ENCODE measurements around the gene CGREF1.
"Not testable (repeated sequence)": the region's sequence is repeated elsewhere in the genome, so short reads cannot be mapped to it uniquely, and the experiment has no call there.

Gene CGREF1

DNA sequence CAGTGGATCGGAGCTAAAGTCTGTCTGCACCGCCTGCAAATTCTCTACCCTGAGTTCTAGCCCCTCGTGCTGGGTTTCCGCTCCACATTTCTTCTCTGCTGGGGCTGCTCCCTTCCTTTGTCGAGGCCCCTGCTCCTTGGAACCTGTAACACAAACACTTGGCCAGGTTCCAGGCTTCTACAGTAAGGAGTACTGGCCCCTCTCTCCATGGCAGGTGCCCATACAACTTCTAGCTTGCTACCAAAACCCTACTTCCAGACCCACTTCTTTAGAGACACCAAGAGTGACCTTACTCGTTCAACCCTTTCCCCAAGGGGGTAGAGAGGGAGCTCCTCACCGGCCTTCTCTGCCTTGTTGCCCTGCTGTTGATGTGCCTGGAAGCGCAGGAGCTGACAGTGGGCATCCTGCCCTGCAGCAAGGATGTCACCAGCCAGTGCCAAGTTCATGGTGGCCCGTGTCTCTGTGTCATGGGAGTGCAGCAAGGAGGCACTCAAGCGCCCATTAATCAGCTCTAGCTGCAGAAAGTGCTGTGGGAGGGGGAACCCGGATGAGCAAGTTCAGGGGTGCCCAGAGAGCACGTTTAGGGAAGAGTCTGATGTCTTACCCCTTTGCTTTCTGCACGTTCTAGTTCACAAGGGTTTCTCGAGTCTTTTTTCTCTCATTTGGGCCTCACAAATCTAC lies 14.4 kb upstream of the CGREF1 start:
- peaks cover 8% of the 10 kb centered on the region for H3K36me3 ChIP-seq (ENCODE audit: insufficient read depth, low read length)

DNA sequence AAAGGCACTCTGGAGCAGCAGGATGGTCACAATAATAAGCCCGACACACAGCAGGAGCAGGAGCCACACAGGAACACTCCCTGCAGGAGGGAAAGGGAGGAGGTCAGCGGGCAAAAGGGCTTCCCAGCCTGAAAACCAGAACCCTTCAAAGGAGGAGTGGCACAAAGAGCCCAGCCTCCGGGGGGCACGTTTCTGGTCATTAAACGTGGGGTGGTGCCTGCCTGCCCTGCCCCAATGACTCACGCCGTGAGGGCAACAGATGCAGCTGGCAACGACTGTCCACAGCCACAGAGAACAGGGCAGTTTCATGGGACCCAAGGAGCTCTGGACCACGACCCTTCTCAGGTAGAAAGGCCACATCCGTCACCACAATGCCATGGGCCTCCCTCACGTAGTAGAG lies 12.5 kb upstream of the CGREF1 start:
- peaks cover 6% of the 10 kb centered on the region; the same call in 1 of the 2 replicates for H3K4me1 ChIP-seq (ENCODE audit: insufficient read depth, low read length)
- H3K9ac ChIP-seq (ENCODE audit: low read depth, low read length), result no peak overlapping the region
- no peaks in the 10 kb centered on the region for H3K9me3 ChIP-seq (ENCODE audit: control insufficient read depth, insufficient read depth, low read length)
- peaks cover 8% of the 10 kb centered on the region for H3K36me3 ChIP-seq (ENCODE audit: insufficient read depth, low read length)

More for the DNA sequence above, 14.4 kb upstream of the CGREF1 start:
- peak overlapping the region; percentile 96 for H3K9ac ChIP-seq (ENCODE audit: low read depth, low read length)
- no peaks in the 10 kb centered on the region for H3K9me3 ChIP-seq (ENCODE audit: control insufficient read depth, insufficient read depth, low read length)
- peaks cover 6% of the 10 kb centered on the region; the same call in 1 of the 2 replicates for H3K4me1 ChIP-seq (ENCODE audit: insufficient read depth, low read length)

DNA sequence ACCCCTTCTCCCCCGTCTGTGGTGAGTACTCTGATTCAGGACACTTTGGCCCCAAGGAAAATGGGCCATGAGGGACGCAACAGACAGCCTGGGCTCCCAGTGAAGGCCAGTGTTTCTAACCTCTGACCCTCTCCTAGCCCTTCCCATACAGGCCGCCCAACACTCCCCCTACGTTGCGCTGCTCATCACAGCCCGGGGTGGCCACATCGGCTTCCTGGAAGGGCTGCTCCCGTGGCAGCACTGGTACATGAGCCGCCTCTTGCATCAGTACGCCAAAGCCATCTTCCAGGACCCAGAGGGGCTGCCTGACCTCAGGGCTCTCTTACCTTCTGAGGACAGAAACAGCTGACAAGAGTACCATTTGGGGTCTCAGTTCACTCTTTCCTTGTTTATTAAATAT lies 11.5 kb upstream of the CGREF1 start:
- Histone ChIP-seq H3K4me1 (ENCODE audit: insufficient read depth, low read length) (peaks cover 6% of the 10 kb centered on the region; the same call in 1 of the 2 replicates), H3K9me3 (ENCODE audit: control insufficient read depth, insufficient read depth, low read length) (no peaks in the 10 kb centered on the region), H3K36me3 (ENCODE audit: insufficient read depth, low read length) (peaks cover 8% of the 10 kb centered on the region), H3K9ac (ENCODE audit: low read depth, low read length) (no peak overlapping the region)

DNA sequence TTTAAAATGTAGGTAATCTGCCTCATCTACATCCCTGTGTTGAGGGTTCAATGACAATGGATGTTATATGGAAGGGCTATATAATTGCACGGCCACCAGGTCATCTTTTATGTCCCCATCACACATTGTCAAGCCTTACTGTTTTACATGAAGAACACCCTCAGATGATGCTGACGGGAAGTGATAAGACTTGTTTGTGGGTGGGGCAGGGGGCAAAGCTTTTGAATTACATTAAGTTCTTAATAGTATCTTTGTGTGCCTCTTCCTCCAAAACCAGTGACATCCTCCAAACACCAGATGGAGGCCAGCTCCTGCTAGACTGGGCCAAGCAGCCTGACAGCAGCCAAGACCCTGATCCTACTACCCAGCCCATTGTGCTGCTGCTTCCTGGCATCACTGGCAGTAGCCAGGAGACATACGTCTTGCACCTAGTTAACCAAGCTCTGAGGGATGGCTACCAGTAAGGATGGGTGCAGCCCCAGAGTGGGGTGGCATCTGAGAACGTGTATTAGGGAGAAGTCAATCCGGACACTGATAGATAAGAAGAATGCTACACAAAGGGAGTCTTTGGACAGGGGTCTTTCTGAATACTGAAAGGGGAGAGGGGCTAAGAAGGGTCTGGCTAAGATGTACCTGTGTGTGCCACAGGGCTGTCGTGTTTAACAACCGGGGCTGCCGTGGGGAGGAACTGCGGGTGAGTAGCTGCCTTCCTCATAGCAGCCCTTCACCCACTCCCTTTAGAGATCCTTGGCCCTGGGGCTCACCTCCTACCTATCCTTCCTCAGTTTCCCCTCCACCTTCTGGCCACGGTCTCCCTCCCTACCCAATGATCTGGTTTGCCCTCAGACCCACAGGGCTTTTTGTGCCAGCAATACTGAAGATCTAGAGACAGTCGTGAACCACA lies 10.0 kb upstream of the CGREF1 start:
- Histone ChIP-seq H3K4me1 (ENCODE audit: insufficient read depth, low read length) (peaks cover 10% of the 10 kb centered on the region; the same call in 1 of the 2 replicates), H3K9ac (ENCODE audit: low read depth, low read length) (no peak overlapping the region), H3K36me3 (ENCODE audit: insufficient read depth, low read length) (peaks cover 8% of the 10 kb centered on the region), H3K9me3 (ENCODE audit: control insufficient read depth, insufficient read depth, low read length) (no peaks in the 10 kb centered on the region)

DNA sequence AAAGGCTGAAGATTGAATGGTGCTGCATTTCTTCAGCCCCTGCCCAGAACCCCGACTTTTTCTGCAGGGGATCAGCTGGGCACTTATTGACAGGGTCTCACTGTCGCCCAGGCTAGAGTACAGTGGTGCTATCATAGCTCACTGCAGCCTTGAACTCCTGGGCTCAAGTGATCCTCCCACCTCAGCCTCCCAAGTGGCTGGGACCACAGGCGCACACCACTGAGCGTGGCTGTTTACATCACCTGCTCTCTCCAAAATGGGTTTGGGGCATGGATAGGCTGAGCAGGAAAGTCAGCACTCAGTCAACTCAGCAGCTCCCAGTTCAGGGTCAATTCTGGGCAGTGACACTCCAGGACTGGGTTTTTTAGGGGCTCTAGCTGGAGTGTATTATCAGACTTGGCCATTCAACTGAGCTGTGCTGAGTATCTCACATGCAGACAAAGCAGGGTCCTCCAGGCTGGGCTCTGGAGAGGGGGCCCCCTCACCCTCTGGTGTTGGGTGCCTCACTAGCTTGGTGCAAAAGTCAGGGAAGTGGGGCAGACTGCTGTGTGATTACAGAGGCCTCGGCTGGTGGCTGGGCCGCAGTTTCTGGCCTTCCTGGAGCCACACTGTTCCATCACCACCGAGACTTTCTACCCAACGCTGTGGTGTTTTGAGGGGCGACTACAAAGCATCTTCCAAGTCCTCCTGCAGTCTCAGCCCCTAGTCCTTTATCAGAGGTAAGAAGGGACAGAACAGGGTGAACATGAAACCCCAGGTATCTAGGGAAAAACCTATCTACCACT lies 9.1 kb upstream of the CGREF1 start:
- Histone ChIP-seq H3K4me1 (ENCODE audit: insufficient read depth, low read length) (peaks cover 7% of the 10 kb centered on the region; the same call in 1 of the 2 replicates), H3K9ac (ENCODE audit: low read depth, low read length) (no peak overlapping the region), H3K9me3 (ENCODE audit: control insufficient read depth, insufficient read depth, low read length) (no peaks in the 10 kb centered on the region), H3K36me3 (ENCODE audit: insufficient read depth, low read length) (peaks cover 8% of the 10 kb centered on the region)

DNA sequence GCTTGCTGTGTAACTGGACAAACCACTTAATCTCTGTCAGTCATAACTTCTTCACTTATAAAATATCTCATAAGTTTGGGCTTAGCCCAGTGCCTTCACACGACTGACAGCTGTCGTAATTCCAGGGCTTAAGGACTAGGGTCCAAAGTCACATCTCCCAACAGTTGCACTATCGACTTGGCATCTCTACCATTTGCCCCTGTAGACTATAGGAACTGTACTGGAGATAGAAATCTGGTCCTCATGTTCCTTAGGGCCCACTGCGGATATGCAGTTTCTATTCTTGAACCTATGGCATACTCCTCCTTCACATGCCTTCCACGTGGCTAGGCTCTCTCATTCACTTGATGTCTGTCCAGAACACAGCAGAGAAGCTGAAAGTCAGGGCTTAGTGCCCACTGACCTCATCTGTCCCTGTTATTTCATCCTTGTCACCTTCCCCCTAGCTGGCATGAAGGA lies 7.4 kb upstream of the CGREF1 start:
- Histone ChIP-seq H3K4me1 (ENCODE audit: insufficient read depth, low read length) (peaks cover 10% of the 10 kb centered on the region; the same call in 1 of the 2 replicates), H3K36me3 (ENCODE audit: insufficient read depth, low read length) (no peaks in the 10 kb centered on the region), H3K9ac (ENCODE audit: low read depth, low read length) (no peak overlapping the region), H3K9me3 (ENCODE audit: control insufficient read depth, insufficient read depth, low read length) (no peaks in the 10 kb centered on the region)

DNA sequence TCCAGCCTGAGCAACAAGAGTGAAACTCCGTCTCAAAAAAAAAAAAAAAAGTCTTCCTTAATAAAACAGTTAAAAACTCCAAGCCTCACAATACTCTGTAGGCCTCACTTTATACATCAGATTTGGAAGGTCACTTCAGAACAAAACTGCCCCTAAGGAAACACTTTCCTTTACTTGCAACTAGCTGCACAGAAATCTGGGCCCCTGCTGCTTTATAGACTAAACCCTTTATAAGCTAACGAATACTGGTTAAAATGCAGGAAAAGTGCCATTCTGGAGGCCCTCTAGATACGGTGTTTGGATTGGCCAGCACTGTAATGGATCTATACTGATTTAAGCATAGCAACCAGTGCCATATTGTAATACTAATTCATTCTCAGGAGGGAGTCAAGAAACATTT lies 6.2 kb upstream of the CGREF1 start:
- Histone ChIP-seq H3K9me3 (ENCODE audit: control insufficient read depth, insufficient read depth, low read length) (no peaks in the 10 kb centered on the region), H3K9ac (ENCODE audit: low read depth, low read length) (no peak overlapping the region), H3K4me1 (ENCODE audit: insufficient read depth, low read length) (peaks cover 10% of the 10 kb centered on the region; the same call in 1 of the 2 replicates), H3K36me3 (ENCODE audit: insufficient read depth, low read length) (no peaks in the 10 kb centered on the region)

DNA sequence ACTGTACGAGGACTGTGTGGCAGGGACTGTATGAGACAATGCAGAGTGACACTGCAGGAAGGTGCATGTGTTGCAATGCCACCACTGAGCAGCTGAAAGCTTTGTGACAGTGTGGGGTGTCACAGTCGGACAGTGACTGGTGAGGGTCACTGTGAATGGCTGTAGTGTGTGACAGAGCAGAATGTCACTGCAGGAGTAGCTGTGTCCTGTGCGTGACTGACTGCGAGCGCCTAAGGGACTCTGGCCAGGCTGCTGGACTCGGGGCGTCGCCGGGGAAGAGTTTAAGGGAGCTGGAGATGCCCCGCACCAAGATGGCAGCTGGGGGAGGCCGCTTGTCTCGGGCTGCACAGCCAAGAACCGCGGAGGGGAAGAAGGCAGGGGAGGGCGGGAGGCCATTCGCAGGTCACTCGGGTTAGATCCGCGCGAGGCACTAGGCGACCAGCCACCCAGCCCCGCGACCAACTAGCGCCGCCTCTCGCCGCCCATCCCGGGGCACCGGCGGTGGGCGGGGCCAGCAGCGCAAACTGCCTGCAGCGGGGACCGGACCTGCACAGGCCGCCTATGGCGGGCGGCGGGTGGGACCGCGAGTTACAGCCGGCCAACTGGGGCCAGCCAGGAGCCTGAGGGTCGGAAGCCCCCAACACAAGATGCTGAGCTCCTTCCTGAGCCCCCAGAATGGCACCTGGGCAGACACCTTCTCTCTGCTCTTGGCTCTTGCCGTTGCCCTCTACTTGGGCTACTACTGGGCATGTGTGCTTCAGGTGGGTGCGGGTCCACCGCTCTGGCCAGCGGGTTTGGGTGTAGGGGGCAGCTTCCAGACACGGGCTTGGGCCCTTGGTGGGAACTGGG lies 4.6 kb upstream of the CGREF1 start, which contains the start of gene ABHD1:
Gene ABHD1 (plus strand): TSS at position 514 of the 849 bp plus-strand sequence. CDS start 134 bp downstream, at position 648.
- Histone ChIP-seq H3K36me3 (ENCODE audit: insufficient read depth, low read length) (no peaks in the 10 kb centered on the region), H3K4me1 (ENCODE audit: insufficient read depth, low read length) (peaks cover 10% of the 10 kb centered on the region; the same call in 1 of the 2 replicates), H3K9ac (ENCODE audit: low read depth, low read length) (peak within 1 kb of the TSS; percentile 46), H3K9me3 (ENCODE audit: control insufficient read depth, insufficient read depth, low read length) (no peaks in the 10 kb centered on the region)

DNA sequence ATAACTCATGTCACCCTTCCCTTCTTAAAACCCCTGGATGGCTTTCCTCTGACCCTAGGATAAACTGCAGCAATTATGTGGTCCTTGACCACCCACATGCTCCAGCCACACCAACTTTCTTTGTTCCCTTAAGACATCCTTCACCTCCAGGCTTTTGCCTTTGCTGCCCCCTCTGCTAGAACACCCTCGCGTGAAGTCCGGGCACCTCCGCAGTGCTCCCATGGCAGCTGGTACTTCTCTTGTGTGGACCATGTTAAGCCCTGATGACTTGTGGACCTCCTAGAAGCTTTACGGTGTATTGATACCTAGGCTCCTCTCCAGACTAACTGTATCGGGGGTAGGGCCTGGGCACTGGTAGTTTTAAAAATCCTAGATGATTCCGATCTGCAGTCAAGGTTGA lies 3.9 kb upstream of the CGREF1 start:
- Histone ChIP-seq H3K36me3 (ENCODE audit: insufficient read depth, low read length) (no peaks in the 10 kb centered on the region), H3K4me1 (ENCODE audit: insufficient read depth, low read length) (peaks cover 10% of the 10 kb centered on the region; the same call in 1 of the 2 replicates), H3K9me3 (ENCODE audit: control insufficient read depth, insufficient read depth, low read length) (no peaks in the 10 kb centered on the region), H3K9ac (ENCODE audit: low read depth, low read length) (peak overlapping the region; percentile 46; the same call in 1 of the 2 replicates)

DNA sequence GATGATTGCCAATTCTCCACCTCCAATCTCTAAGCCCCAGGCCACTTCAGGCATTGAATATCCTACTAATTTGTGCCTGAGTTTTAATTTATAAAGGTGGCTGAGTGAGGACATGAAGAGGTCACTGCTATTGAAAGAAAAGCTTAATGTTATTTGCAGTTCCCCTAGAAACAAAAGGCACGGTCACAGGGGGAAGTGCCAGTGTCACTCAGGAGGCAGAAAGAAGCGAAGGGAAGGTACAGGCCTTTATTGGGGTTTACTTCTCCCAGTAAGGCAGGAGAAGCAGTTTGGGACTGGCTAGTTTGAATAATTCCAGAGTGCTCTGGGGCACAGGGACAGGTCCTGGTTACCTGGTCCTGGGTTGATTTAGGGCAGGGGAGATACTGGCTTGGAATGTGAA lies 3.0 kb upstream of the CGREF1 start:
- Histone ChIP-seq H3K4me1 (ENCODE audit: insufficient read depth, low read length) (peaks cover 10% of the 10 kb centered on the region; the same call in 1 of the 2 replicates), H3K9ac (ENCODE audit: low read depth, low read length) (no peak overlapping the region), H3K36me3 (ENCODE audit: insufficient read depth, low read length) (no peaks in the 10 kb centered on the region), H3K9me3 (ENCODE audit: control insufficient read depth, insufficient read depth, low read length) (no peaks in the 10 kb centered on the region)

DNA sequence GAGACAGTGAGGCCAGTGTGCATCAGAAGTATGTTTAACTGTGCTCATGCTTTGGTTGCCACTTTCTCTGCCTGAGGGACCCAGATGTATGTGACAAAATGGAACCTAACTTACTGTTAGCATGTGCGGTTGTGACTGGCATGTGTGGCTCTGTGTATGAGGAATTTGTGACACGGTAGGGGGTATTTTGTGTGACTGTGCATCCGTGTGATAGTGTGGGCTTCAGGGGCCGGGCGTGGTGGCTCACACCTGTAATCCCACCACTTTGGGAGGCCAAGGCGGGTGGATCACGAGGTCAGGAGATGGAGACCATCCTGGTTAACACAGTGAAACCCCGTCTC lies 372 bp upstream of the CGREF1 start:
- peak overlapping the region; percentile 55; the same call in 1 of the 2 replicates for H3K9ac ChIP-seq (ENCODE audit: low read depth, low read length)
- not testable (repeated sequence) for H3K36me3 ChIP-seq (ENCODE audit: insufficient read depth, low read length); H3K4me1 ChIP-seq (ENCODE audit: insufficient read depth, low read length); H3K9me3 ChIP-seq (ENCODE audit: control insufficient read depth, insufficient read depth, low read length)

DNA sequence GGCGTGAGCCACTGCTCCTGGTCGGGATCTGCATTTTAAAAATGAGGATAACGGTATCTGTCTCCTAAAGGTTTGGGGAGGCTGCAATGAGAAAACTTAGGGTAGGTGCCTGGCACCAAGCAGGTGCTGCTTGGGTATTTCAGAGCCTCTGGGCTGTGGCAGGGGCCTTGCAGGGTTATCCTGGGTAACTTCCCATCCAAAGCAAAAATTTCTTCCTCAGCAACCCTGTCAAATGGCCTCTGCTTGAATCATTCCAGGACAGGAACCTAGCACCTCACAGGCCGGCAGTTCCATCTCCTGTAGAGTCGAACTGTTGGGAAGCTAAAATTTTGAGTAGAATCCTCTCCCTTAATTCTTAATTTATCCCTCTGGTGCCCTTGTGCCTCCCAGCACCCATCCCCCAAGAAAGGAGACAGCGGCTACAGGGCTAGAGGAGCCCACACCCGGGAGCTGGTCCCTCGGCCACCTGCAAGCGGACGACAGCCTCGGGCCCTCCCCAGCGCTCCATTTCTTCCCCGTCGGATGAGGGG lies 868 bp downstream of the CGREF1 start:
- H3K36me3 ChIP-seq (ENCODE audit: insufficient read depth, low read length), result no peaks in the 10 kb centered on the region
- H3K4me1 ChIP-seq (ENCODE audit: insufficient read depth, low read length), result 0 out of 2 replicates have a peak, but pooled peaks cover 3% of the 10 kb centered on the region
- H3K9me3 ChIP-seq (ENCODE audit: control insufficient read depth, insufficient read depth, low read length), result no peaks in the 10 kb centered on the region
- H3K9ac ChIP-seq (ENCODE audit: low read depth, low read length), result peak overlapping the region; percentile 55; the same call in 1 of the 2 replicates

DNA sequence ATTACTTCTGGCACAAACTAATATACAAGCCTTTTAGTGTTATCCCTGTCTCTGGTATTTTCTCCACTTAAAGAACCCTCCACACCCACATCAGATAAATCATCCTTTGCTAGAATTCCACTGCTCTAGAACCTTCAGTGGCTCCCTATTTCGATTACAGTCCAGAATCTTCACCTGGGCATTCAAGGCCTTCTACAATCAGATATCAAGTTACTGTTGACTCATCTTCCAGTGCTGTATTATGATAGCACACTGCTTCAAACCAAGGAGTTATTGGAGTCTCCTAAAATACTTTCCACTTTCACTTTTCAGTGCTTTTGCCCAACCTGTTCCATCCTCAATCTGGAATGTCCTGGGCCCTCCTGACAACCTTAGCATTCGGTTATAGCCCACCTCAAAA lies 3.4 kb downstream of the CGREF1 start:
- Histone ChIP-seq H3K9me3 (ENCODE audit: control insufficient read depth, insufficient read depth, low read length) (no peaks in the 10 kb centered on the region), H3K4me1 (ENCODE audit: insufficient read depth, low read length) (no peaks in the 10 kb centered on the region), H3K9ac (ENCODE audit: low read depth, low read length) (no peak overlapping the region), H3K36me3 (ENCODE audit: insufficient read depth, low read length) (no peaks in the 10 kb centered on the region)
